Adrenal gland (tissue), 5 donors: ENCODE measurements around the gene LINS1.

Experiments used
- POLR2A ChIP-seq, 2 donors: fragments of 450-650 bp; IDR thresholded peaks; one replicate each; pipeline ENCODE4 v1.6.1; 2017; ENCODE audit warnings: antibody characterized with exemption in 2 of 2, mild to moderate bottlenecking in 2 of 2, moderate library complexity in 1 of 2
- TF ChIP-seq, protein P1 (sequence below), 6 experiments: fragments of 450-650 bp in 4 of 6; fragments of 200-600 bp in 2 of 6; sonication (generic) in 1 of 6; IDR thresholded peaks; 1 replicate in 5 of 6; 2 replicates in 1 of 6; pipeline versions ENCODE4 v1.5.1 to v1.8.0; 2016 to 2021; ENCODE audit warnings: antibody characterized with exemption in 6 of 6, mild to moderate bottlenecking in 2 of 6, moderate library complexity in 1 of 6
- donor health status: DM: no; HTN: no; CAD: no.

DNA sequence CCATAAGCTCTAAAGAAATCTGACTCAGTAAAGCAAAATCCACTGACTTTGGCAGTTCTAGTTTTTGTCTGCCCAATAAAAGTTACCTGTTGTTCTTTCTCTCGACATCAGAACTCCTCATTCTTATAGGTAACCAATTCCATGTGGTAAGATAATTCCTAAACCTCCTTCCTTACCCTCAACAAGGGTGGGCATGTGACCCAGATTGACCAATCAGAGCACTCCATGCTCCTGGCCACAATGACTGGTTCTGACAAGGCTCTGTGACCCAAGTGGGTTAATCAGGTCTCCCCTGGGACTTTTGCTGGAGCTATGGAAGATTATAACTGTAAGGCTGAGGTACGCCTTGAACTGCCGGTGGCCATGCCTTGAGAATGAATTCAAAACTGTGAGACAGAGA is 31.7 kb downstream of the LINS1 start:
- TF ChIP-seq POLR2A (IDR thresholded peaks at IDR 0.05): no peak
- TF ChIP-seq, protein P1, sequence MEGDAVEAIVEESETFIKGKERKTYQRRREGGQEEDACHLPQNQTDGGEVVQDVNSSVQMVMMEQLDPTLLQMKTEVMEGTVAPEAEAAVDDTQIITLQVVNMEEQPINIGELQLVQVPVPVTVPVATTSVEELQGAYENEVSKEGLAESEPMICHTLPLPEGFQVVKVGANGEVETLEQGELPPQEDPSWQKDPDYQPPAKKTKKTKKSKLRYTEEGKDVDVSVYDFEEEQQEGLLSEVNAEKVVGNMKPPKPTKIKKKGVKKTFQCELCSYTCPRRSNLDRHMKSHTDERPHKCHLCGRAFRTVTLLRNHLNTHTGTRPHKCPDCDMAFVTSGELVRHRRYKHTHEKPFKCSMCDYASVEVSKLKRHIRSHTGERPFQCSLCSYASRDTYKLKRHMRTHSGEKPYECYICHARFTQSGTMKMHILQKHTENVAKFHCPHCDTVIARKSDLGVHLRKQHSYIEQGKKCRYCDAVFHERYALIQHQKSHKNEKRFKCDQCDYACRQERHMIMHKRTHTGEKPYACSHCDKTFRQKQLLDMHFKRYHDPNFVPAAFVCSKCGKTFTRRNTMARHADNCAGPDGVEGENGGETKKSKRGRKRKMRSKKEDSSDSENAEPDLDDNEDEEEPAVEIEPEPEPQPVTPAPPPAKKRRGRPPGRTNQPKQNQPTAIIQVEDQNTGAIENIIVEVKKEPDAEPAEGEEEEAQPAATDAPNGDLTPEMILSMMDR (IDR thresholded peaks at IDR 0.05): no peak
